B cell (primary cell): ENCODE results near the gene EFNA2. TPM values are rescaled to one million over a fixed set of nuclear protein-coding genes. Genes with fewer than 3 reads are reported as not detected.

ENCODE experiments used
- ATAC-seq: fragments of 200-7000 bp; cut with Tn5 transposase; one replicate; pipeline ENCODE4 v1.10.0; 2021; ENCODE audit warnings: low read depth, mild to moderate bottlenecking, moderate number of reproducible peaks, moderate library complexity
- CTCF ChIA-PET: fragments of 350-600 bp; sonication (Branson Sonifier 250); formaldehyde crosslinking; loops from one replicate; lab custom pipeline; 2021; ENCODE audit warnings: antibody characterized with exemption, inconsistent platforms; lab: Charles Lee
- POLR2A ChIA-PET: fragments of 350-600 bp; sonication (Branson Sonifier 250); formaldehyde crosslinking; loops from one replicate; lab custom pipeline; 2021; ENCODE audit warnings: antibody characterized with exemption; lab: Charles Lee
- DNase-seq: peaks from one replicate; pipeline ENCODE4 v3.0.0; 2013
- H2AFZ ChIP-seq: 2 replicates; pipeline ENCODE4 v1.6.1; 2012; ENCODE audit warnings: mild to moderate bottlenecking, low read depth, low read length; ENCODE audit not compliant: insufficient read depth, poor library complexity, severe bottlenecking
- H3K27ac ChIP-seq, 2 donors: 1 replicate in 1 of 2; 2 replicates in 1 of 2; pipeline ENCODE4 v1.5.1; 2012 to 2013; ENCODE audit warnings: low read length in 2 of 2, mild to moderate bottlenecking in 2 of 2, moderate library complexity in 1 of 2
- H3K27me3 ChIP-seq, 4 experiments: fragments of 200-600 bp in 1 of 4; sonication (generic) in 1 of 4; replicated peaks in 1 of 4; 1 replicate in 2 of 4; 2 replicates in 2 of 4; pipeline versions ENCODE4 v1.6.1 to v1.7.0; 2013 to 2016; ENCODE audit warnings: low read length in 3 of 4, mild to moderate bottlenecking in 2 of 4, mixed read lengths in 1 of 4, moderate library complexity in 1 of 4; ENCODE audit not compliant: insufficient read depth in 4 of 4, control insufficient read depth in 3 of 4; ENCODE audit errors: control extremely low read depth in 1 of 4
- H3K36me3 ChIP-seq, 2 experiments: replicated peaks in 1 of 2; 1 replicate in 1 of 2; 2 replicates in 1 of 2; pipeline versions ENCODE4 v1.6.1 to v1.7.1; 2013; ENCODE audit warnings: low read length in 1 of 2; ENCODE audit not compliant: insufficient read depth in 2 of 2, control insufficient read depth in 1 of 2; ENCODE audit errors: control extremely low read depth in 1 of 2, extremely low read depth in 1 of 2
- H3K4me1 ChIP-seq, 2 donors: fragments of 200-600 bp in 1 of 2; sonication (generic) in 1 of 2; 1 replicate in 1 of 2; 2 replicates in 1 of 2; pipeline versions ENCODE4 v1.5.1 to v1.6.1; 2013 to 2017; ENCODE audit warnings: low read length in 2 of 2; ENCODE audit not compliant: control insufficient read depth in 2 of 2, insufficient read depth in 2 of 2
- H3K4me2 ChIP-seq: replicated peaks from 2 replicates; pipeline ENCODE3; 2012; ENCODE audit warnings: mild to moderate bottlenecking, low read depth, low read length; ENCODE audit not compliant: poor library complexity, severe bottlenecking
- H3K4me3 ChIP-seq, 5 experiments: fragments of 200-600 bp in 1 of 5; sonication (generic) in 1 of 5; 1 replicate in 3 of 5; 2 replicates in 2 of 5; pipeline versions ENCODE4 v1.5.1 to v1.7.0; 2011 to 2016; ENCODE audit warnings: low read length in 4 of 5, mild to moderate bottlenecking in 4 of 5, low read depth in 2 of 5, control low read depth in 1 of 5, moderate library complexity in 1 of 5; ENCODE audit not compliant: insufficient read depth in 1 of 5; ENCODE audit errors: control extremely low read depth in 1 of 5, extremely low read depth in 1 of 5
- H3K79me2 ChIP-seq: fragments of 200-600 bp; sonication (generic); one replicate; pipeline ENCODE4 v1.6.0; 2016; ENCODE audit warnings: low read length; ENCODE audit not compliant: control insufficient read depth, insufficient read depth
- H3K9ac ChIP-seq: fragments of 200-600 bp; sonication (generic); 2 replicates; pipeline ENCODE4 v1.6.1; 2017; ENCODE audit warnings: mild to moderate bottlenecking, low read length, moderate library complexity
- H3K9me3 ChIP-seq, 3 donors: one replicate each; pipeline versions ENCODE4 v1.6.1 to v1.7.1; 2013; ENCODE audit warnings: low read length in 2 of 3; ENCODE audit not compliant: control insufficient read depth in 2 of 3, insufficient read depth in 1 of 3; ENCODE audit errors: control extremely low read depth in 1 of 3
- H4K20me1 ChIP-seq: 2 replicates; pipeline ENCODE4 v1.6.0; 2012; ENCODE audit warnings: mild to moderate bottlenecking, low read length; ENCODE audit not compliant: insufficient read depth, control insufficient read depth, poor library complexity, severe bottlenecking
- H3K27ac Mint-ChIP-seq: one replicate; pipeline ENCODE4 v1.8.0; 2021; ENCODE audit warnings: mixed read lengths
- H3K27me3 Mint-ChIP-seq: one replicate; pipeline ENCODE4 v1.8.0; 2021; ENCODE audit warnings: mixed read lengths
- H3K4me1 Mint-ChIP-seq: one replicate; pipeline ENCODE4 v1.8.0; 2021; ENCODE audit warnings: mixed read lengths
- H3K4me3 Mint-ChIP-seq: one replicate; pipeline ENCODE4 v1.8.0; 2021; ENCODE audit warnings: mixed read lengths
- H3K9me3 Mint-ChIP-seq: one replicate; pipeline ENCODE4 v1.8.0; 2022; ENCODE audit warnings: mixed read lengths; ENCODE audit not compliant: insufficient read depth
- CTCF ChIP-seq: fragments of 200-600 bp; IDR thresholded peaks from one replicate; pipeline ENCODE4 v1.8.0; 2022; ENCODE audit warnings: antibody characterized with exemption, mild to moderate bottlenecking
- EZH2 ChIP-seq: IDR thresholded peaks from 2 replicates; pipeline ENCODE4 v1.6.1; 2012; ENCODE audit warnings: borderline replicate concordance, low read depth, mild to moderate bottlenecking, moderate library complexity, low read length; ENCODE audit not compliant: insufficient read depth, poor library complexity, severe bottlenecking
- WGBS: methylation state at CpG from one replicate; pipeline ENCODE4 v1.1.5; 2013; ENCODE audit warnings: missing lambda C conversion rate; ENCODE audit not compliant: insufficient coverage; 5-methylcytosine and 5-hydroxymethylcytosine counted together
- intact Hi-C: fragments of 100-400 bp; cut with micrococcal nuclease; formaldehyde crosslinking; loops from one replicate; pipeline ENCODE4 v1.10.0; 2022
- polyA minus RNA-seq: library from RNA; depleted of rRNA, polyadenylated mRNA; stranded (reverse); fragments of >200 nt; gene quantifications from 2 replicates; pipeline ENCODE4 v1.2.3, GENCODE V29; 2012
- polyA plus RNA-seq: library from polyadenylated mRNA; depleted of rRNA; stranded (reverse); fragments of >200 nt; gene quantifications from 2 replicates; pipeline ENCODE4 v1.2.3, GENCODE V29; 2012
- total RNA-seq, 2 donors: library from RNA; stranded (reverse); fragments of 120-200 nt in 1 of 2; gene quantifications; 1 replicate in 1 of 2; 2 replicates in 1 of 2; pipeline versions ENCODE4 v1.2.3 to v1.2.4, GENCODE V29; 2013 to 2022

The EFNA2 gene
- total RNA-seq (not detected in 2 replicates), polyA plus RNA-seq (not detected in 2 replicates), polyA minus RNA-seq (0.43 TPM in 1 of 2 replicates, not detected in the other)
- total RNA-seq (2013): not detected

- H3K9me3 ChIP-seq: peaks cover 0 to 8% (median 0%) of the 10 kb centered on the region in 3 donors
- CTCF ChIA-PET: no interaction called here
- H3K36me3 ChIP-seq: no peaks in the 10 kb centered on the region
- H3K4me1 ChIP-seq: peaks cover 8 to 10% of the 10 kb centered on the region in 2 donors
- DNase-seq (peak; percentile 34), ATAC-seq (no peak)
- POLR2A ChIA-PET: interaction anchor here (0.6 kb wide), 1 partner anchor 39 kb away, joined by 6 read pairs; no protein-coding TSS in a partner anchor
- intact Hi-C loops: no loop called here
- TF ChIP-seq CTCF: no peak
- TF ChIP-seq EZH2: no peak
- no peaks in the 10 kb centered on the region for H3K79me2 ChIP-seq
- no peak within 1 kb of the TSS for H3K27ac ChIP-seq
- H3K4me3 ChIP-seq: no peak within 1 kb of the TSS
- peak within 1 kb of the TSS; percentile 43 for H3K4me2 ChIP-seq
- peaks cover 15% of the 10 kb centered on the region for H3K4me1 Mint-ChIP-seq
- H3K27me3 ChIP-seq: peaks cover 0 to 60% (median 21%) of the 10 kb centered on the region in 4 experiments
- no peak within 1 kb of the TSS for H3K9ac ChIP-seq
- H3K27me3 Mint-ChIP-seq: peaks cover 21% of the 10 kb centered on the region
- no peaks in the 10 kb centered on the region for H3K9me3 Mint-ChIP-seq
- no peak within 1 kb of the TSS for H3K27ac Mint-ChIP-seq
- no peak within 1 kb of the TSS for H2AFZ ChIP-seq
- 1% methylated on average over 112 of the region's 113 CpGs for WGBS
- peak within 1 kb of the TSS; percentile 62 for H3K4me3 Mint-ChIP-seq
- peaks cover under 1% of the 10 kb centered on the region for H4K20me1 ChIP-seq
Observed at GRCh38 chr19:1285737-1286360, at the start of gene EFNA2. EFNA2 (plus strand) TSS chr19:1285873; CDS start chr19:1286169, 296 bp downstream.

GRCh38 chr19:1236576-1236975 is 49.1 kb upstream of the EFNA2 start:
- intact Hi-C loops: no loop called here

More at GRCh38 chr19:1236576-1236975, 49.1 kb upstream of the EFNA2 start:
- CTCF ChIA-PET: no interaction called here
- no peaks in the 10 kb centered on the region for H3K36me3 ChIP-seq
- no peaks in the 10 kb centered on the region for H3K79me2 ChIP-seq
- peaks cover 5% of the 10 kb centered on the region for H4K20me1 ChIP-seq
- Mint-ChIP-seq H3K9me3 (no peaks in the 10 kb centered on the region), H3K4me3 (no peak overlapping the region), H3K4me1 (peaks cover 20% of the 10 kb centered on the region), H3K27ac (no peak overlapping the region), H3K27me3 (peaks cover 8% of the 10 kb centered on the region)
- DNase-seq (no peak), ATAC-seq (no peak)
- H3K4me1 ChIP-seq: peaks cover 24 to 33% of the 10 kb centered on the region in 2 donors
- H3K4me3 ChIP-seq: no peak overlapping the region
- TF ChIP-seq CTCF (no peak), EZH2 (no peak)
- H3K9ac ChIP-seq: no peak overlapping the region
- POLR2A ChIA-PET: interaction anchor here (1.0 kb wide), 2 partner anchors 30 to 342 kb away, joined by 3 read pairs; no protein-coding TSS in a partner anchor
- 23% methylated on average over 29 of the region's 42 CpGs for WGBS
- no peak overlapping the region for H2AFZ ChIP-seq
- H3K27ac ChIP-seq: no peak overlapping the region
- H3K27me3 ChIP-seq: peaks cover 0 to 21% (median 7%) of the 10 kb centered on the region in 4 experiments
- peak overlapping the region; percentile 89 for H3K4me2 ChIP-seq
- H3K9me3 ChIP-seq: no peaks in the 10 kb centered on the region
